ENCODE data around the gene CFAP61.
"Not testable (repeated sequence)": the region's sequence is repeated elsewhere in the genome, so short reads cannot be mapped to it uniquely, and the experiment has no call there.

CFAP61 gene

DNA sequence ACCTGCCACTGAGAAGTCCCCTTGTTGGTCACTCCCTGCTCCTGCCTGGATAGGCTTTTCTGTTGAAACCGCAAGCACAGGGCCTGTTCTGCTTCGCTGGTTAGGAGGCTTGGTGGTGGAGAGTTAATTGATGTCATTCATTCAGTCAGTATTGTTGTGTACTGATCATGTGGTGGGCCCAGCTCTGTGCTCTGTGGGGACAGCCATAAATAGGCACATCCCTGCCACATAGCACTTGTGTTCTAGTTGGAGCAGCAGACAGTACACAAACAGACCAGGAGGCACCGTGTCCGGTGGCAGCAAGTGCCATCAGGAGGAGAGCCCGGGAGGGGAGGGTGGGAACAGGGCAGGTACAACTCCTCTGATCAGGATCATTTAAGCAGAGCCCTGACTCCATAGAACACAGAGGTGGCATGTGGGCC lies 160.4 kb downstream of the CFAP61 start:
- peak; percentile 83 for DNase-seq

DNA sequence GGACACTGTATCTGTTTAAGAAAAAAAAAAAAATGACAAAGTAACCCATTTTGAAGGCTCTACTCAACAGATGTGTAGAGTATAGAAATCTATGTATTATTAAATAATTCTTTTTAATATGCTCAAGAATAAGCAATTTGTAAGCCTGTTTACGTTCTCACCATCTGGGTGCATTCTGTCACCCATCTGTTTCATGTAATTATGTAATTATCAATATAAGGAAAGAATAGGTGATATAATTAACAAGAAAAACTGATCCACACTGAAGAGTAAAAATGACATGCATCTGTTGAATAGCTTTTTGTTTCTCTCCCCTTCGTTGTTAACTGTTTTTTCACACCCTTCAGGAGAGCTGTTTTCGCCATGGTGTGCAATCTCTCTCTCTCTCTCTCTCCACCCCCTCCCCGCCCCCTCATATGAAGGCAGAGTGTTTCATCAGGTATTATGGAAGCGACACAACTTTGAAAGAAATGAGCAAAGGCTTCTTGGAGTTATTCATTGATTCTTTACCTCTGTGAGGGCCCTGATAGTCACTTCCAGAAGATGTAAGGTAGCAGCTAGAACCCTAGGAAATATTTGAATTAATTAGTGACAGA lies 161.3 kb downstream of the CFAP61 start:
- DNase-seq: no peak

DNA sequence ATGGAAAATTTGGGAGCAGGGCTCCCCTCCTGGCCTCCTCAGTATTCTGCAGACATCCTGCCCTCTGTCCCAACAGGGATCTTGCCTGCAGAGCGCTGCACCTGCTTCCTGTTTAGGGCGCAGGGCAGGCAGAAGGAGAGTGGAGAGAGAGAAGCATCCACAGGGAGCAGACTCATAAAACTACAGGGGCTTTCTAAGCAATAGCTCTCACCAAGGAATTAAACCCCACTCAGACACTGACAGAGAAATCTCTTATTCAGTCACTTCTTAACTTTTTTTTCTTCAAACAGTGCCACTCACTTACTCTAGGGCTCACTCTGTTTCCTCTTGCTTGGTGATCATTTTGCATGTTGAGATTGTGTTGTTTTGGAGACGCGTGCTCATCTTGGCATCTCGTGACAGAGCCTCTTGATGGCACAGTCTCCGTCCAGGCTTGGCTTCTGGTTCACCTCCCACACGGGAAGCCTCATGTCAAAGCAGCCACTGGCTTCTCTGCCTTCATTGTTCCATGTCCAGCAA lies 162.5 kb downstream of the CFAP61 start:
- no peak for DNase-seq

DNA sequence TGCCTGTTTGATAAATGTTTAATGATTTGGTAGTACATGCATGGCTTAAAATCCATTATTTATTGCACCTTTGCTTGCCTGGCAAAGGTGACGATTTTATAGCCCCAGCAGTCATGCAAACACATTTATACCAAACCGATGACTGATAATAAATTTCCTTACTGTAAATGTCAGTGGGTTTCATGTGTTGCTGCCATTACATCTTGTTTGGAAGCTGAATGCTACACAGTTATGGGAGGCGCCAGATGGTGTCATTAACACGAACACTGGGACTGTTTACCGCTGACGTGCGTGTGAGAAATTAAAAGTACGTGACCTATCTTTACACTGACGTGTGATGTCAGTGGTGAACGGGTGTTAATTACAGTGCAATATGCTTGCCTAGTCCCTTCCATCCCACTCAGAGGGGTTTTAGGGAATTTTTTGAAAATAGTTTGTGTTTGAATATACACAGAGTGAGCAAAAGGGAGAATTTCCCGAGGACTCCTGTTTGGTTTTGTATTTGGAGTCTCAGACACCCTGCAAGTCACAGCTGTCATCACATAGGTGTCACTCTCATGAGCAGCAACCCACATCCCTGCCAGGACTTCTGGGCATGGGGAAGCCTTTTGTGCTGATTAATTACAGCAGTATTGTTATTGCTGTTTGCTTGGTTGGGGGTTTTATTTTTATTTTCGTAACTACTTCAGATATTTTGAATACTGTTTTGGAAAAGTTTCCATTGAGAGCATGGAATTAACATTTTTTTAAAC lies 163.8 kb downstream of the CFAP61 start:
- no peak for DNase-seq

GRCh38 chr20:20216941-20217340 lies 164.6 kb downstream of the CFAP61 start:
- no peak for DNase-seq

GRCh38 chr20:20217621-20218020 lies 165.3 kb downstream of the CFAP61 start:
- DNase-seq: no peak

DNA sequence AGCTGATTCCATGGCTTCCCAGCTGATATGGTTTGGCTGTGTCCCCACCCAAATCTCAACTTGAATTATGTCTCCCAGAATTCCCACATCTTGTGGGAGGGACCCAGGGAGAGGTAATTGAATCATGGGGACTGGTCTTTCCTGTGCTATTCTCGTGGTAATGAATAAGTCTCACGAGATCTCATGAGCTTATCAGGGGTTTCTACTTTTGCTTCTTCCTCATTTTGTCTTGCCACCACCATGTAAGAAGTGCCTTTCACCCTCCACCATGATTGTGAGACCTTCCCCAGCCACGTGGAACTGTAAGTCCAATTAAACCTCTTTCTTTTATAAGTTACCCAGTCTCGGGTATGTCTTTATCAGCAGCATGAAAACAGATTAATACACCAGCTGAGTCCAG lies 165.8 kb downstream of the CFAP61 start:
- DNase-seq: not testable (repeated sequence)

DNA sequence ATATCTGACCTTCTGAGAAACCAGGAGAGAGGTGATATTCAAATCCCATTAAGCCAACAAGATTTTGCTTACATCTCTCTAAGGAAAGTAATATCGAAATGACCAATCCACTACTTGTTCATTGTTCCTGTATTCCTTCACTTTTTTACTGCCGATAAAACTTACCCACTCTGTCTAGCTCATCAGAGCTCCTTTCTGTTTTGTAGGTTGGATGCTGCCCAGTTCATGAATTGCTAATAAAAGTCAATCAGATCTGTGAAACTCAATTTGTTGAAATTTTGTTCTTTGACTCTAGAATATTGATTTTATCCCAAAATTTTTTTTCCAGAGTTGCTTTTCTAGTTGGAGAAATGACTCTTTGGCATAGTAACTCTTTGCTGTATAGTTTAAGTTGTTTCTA lies 166.7 kb downstream of the CFAP61 start:
- DNase-seq: no peak

DNA sequence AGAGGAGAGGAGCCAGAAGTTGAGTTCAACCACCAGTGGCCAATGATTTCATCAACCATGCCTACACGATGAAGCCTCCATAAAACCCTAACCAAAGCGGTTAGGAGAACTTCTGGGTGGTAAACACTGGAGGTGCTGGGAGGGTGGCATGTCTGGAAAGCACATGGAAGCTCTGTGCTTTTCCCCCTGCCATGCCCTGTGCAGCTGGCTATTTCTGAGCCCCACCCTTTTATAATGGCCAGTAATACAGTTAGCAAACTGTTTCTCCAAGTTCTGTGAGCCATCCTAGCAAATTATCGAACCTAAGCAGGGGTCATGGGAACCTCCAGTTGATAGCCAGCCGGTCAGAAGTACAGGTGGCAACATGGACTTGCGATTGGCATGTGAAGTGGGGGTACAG lies 167.8 kb downstream of the CFAP61 start:
- DNase-seq: no peak

DNA sequence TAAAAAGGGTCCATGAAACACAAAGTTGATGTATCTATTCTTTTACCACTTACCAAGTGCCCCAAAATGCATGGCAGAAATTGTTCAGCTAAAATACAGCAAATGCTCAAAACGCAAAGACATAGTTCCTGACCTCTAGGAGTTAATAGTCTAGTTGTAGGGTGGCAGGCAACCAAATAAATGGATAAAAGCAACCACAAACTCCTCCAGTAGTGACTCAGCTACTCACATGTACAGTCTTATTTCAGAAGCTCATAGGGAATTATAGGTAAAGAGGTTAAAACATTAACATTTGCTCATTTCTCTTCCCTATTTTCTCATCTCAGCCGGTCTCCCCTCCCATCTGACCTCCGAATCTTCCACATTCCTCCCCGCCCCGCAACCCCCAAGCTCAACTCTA lies 171.6 kb downstream of the CFAP61 start:
- no peak for DNase-seq

GRCh38 chr20:20224806-20225205 lies 172.5 kb downstream of the CFAP61 start:
- no peak for DNase-seq

- DNase-seq: no peak
Measured at GRCh38 chr20:20225325-20226043, 173.2 kb downstream of the CFAP61 start.

DNA sequence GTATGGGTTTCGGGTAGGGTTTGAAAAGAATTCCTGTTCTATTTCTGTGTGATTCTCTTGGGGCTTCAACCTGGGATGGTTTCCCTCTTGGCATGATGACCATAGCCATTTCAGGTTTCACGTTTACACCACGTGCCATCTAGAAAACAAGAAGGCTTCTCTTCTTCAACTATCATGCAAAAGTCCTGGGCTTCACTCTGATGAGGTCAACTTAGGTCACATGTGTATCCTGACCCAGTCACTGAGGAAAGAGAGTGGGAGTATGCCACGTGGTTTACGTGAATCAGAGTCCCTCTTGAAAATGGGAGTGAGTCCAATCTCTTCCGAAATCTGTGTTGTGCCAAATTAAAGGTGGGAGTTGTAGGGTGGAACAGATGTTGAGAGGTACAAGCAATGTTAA lies 174.2 kb downstream of the CFAP61 start:
- no peak for DNase-seq

- no peak for DNase-seq
Measured at GRCh38 chr20:20227013-20227571, 174.8 kb downstream of the CFAP61 start.

DNA sequence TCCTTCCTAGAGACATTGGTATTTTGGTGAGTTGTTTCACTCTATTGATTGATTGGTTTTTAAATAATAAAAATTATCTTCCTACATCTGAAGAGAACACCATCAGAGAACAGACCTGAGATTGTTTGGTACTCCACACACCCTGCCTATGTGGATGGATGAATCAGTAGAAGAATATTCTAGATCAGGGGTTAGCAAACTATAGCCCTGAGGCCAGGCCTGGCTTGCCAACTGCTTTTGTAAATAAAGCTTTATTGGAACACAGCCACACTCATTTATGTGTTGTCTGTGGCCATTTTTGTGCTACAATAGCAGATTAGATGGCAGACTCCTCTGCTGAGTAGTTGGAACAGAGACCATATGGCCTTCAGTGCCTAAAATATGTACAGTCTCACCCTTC lies 176.0 kb downstream of the CFAP61 start:
- DNase-seq: no peak

GRCh38 chr20:20229595-20229994 lies 177.3 kb downstream of the CFAP61 start:
- no peak for DNase-seq

- no peak for DNase-seq
Measured at GRCh38 chr20:20230741-20231140, 178.4 kb downstream of the CFAP61 start.

DNA sequence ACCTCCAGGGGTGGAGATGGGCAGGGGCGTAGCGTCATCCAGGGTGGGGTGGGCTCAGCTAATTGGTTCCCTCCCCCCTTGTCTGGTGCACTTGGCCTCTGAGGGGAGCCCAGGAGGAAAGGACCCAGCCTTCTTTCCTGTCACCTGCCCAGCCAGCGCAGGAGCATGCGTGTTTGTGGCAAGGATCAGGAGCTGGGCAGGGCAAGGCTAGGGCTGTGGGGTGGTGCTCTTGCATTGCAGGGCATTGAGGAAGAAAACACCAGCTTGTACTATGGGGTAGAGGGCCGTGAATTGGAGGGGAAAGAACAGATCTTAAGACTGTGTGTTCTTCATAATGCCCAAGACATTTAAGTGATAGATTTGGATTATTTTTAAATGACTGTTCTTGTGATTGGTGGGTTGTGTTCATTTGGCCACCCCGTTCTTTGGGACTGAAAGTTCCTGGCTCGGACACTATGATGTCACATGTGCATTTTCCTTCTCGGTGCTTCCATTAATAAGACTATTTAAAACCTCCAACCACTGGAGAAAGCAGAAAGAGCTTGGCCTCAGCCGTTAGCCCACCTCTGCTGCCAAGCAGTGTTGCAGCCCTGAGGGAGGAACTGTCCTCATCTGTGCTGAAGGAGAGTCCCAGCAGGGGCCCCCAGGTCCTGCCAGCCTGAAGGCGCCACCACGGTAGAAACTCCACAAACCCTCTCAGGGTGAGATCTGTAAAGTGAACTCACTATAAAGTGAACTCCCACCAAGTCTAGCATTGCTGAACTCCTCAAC lies 179.4 kb downstream of the CFAP61 start:
- DNase-seq: no peak

- DNase-seq: no peak
Measured at GRCh38 chr20:20233041-20233514, 180.7 kb downstream of the CFAP61 start.

DNA sequence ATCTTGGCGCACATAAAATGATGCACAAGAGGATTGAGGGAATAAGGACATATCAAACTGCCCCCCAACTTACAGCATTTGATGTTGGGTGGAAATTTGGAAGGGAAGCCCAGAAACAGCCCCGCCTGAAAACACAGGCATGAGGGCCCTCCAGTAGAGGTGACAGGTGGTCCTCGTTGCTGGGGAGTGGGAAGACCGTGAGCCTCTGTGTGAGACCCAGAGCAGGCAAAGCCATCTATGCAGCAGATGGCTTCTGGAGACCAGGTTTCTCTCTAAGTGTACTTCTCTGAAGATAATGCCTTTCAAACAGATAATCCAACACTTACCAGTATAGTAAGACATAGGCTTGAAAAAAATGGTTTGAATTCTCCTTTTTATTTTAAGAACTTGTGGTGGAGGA lies 183.3 kb downstream of the CFAP61 start:
- no peak for DNase-seq

DNA sequence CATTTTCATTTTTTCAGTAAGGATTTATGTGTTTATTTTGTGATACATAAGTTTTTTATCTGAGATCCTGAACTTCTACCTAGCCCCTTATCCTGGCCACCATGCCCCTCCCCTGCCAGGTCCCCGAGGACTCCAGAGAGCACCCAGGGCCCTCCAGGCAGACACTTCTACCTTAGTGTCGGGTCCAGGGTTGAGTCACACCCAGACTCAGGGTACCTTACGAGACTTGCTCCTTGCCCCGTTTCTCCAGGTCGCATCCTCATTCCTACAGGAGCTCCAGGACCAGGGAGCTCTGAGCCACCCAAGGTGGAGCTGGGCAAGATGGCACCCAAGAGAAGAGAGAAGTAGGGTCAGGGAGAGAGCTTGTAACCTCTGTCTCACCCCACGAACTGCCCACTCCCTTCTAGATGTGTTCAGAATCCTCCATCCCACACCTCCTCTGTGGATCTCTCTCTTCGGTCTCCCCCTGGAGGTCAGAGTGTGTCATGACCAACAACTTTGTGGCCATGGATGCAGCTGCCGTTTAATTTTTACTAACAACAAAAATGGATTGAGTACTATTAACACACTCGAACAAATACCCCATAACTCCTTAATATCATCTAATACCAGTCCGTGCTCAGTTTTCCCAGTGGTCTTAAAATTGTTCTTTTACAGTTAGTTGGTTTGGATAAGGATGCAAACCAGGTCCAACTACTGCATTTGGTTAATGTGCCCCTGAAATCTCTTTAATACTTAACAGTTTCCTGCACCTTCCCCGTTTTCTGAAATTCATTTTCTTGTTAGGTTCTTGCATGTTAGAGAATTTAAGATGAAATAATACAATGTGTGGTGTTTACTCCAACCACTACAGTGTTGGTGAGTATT lies 185.0 kb downstream of the CFAP61 start:
- no peak for DNase-seq

- no peak for DNase-seq
Measured at GRCh38 chr20:20241976-20242375, 189.6 kb downstream of the CFAP61 start.

Data from NCI-H2107 (cell line).